Measurements from ENCODE around the gene VCL. TPM values are rescaled to one million over a fixed set of nuclear protein-coding genes. Genes with fewer than 3 reads are reported as not detected.
"Not testable (repeated sequence)": the region's sequence is repeated elsewhere in the genome, so short reads cannot be mapped to it uniquely, and the experiment has no call there.

Gene VCL
- total RNA-seq, 1 experiment from 2014 or later: 291 TPM

GRCh38 chr10:74137992-74138391 lies 140.1 kb downstream of the VCL start:
- Mint-ChIP-seq H3K9me3 (no peaks in the 10 kb centered on the region), H3K27ac (no peak overlapping the region), H3K4me1 (no peaks in the 10 kb centered on the region), H3K36me3 (ENCODE audit: insufficient read depth in 1 of 3, low read depth in 3 of 3) (peaks cover 22 to 46% (median 45%) of the 10 kb centered on the region in 3 experiments; a peak in 6 of 7 replicates), H3K4me3 (no peak overlapping the region), H3K27me3 (ENCODE audit: low read depth) (no peaks in the 10 kb centered on the region)
- Histone ChIP-seq H3K23ac (ENCODE audit: insufficient read length, low read depth, low read length) (no peak overlapping the region), H2BK12ac (ENCODE audit: insufficient read length, low read depth, low read length) (no peak overlapping the region), H4K5ac (ENCODE audit: insufficient read length, low read depth, low read length) (no peak overlapping the region), H2AK5ac (ENCODE audit: insufficient read length, low read length) (no peak overlapping the region), H3K4me1 (ENCODE audit: insufficient read depth, low read length) (no peaks in the 10 kb centered on the region), H2BK20ac (ENCODE audit: low read depth, low read length, poor library complexity, severe bottlenecking) (no peak overlapping the region), H4K20me1 (ENCODE audit: control insufficient read depth, insufficient read depth, insufficient read length) (no peaks in the 10 kb centered on the region), H3K4ac (ENCODE audit: low read depth, low read length) (no peak overlapping the region), H3K79me2 (ENCODE audit: insufficient read depth, low read length) (no peaks in the 10 kb centered on the region), H3K4me2 (ENCODE audit: insufficient read depth, insufficient read length, low read length) (no peak overlapping the region), H3K79me1 (ENCODE audit: insufficient read depth, low read depth, low read length, poor library complexity, severe bottlenecking) (peaks cover 2% of the 10 kb centered on the region), H3K56ac (ENCODE audit: insufficient read length, low read depth, low read length) (no peak overlapping the region), H3K23me2 (ENCODE audit: insufficient read length, low read depth, low read length, poor library complexity, severe bottlenecking) (no peaks in the 10 kb centered on the region), H4K91ac (ENCODE audit: insufficient read length, low read depth, low read length) (no peak overlapping the region), H3K14ac (ENCODE audit: insufficient read depth, low read length) (no peak overlapping the region), H4K8ac (replicated peaks; ENCODE audit: insufficient read length, low read depth, low read length) (no peak overlapping the region), H3K18ac (ENCODE audit: insufficient read length, low read depth, low read length) (no peak overlapping the region), H3K27ac (ENCODE audit: insufficient read length, low read depth, low read length) (no peak overlapping the region), H3K27me3 (ENCODE audit: insufficient read depth, low read length) (no peaks in the 10 kb centered on the region), H2BK120ac (ENCODE audit: low read depth, low read length, poor library complexity, severe bottlenecking) (no peak overlapping the region), H3T11ph (ENCODE audit: low read length) (no peak overlapping the region), H2BK15ac (ENCODE audit: low read depth, low read length) (no peak overlapping the region), H3K9ac (ENCODE audit: extremely low read depth, insufficient read length, low read length) (no peak overlapping the region), H3K9me3 (ENCODE audit: control insufficient read depth, low read depth, low read length) (no peaks in the 10 kb centered on the region), H2AFZ (ENCODE audit: low read length) (no peak overlapping the region), H2BK5ac (ENCODE audit: insufficient read length, low read length) (no peak overlapping the region)
- no peak for TF ChIP-seq CTCF (conservative IDR thresholded peaks at IDR 0.05)
- no peak for DNase-seq
- WGBS (ENCODE audit: extremely low coverage, insufficient read length, low lambda C conversion rate): no CpG with 5 or more reads among the region's 5 CpGs

- H4K91ac ChIP-seq (ENCODE audit: insufficient read length, low read depth, low read length); H3K27ac Mint-ChIP-seq; H3K9me3 Mint-ChIP-seq; H3K23ac ChIP-seq (ENCODE audit: insufficient read length, low read depth, low read length); H4K20me1 ChIP-seq (ENCODE audit: control insufficient read depth, insufficient read depth, insufficient read length); DNase-seq; H3K79me1 ChIP-seq (ENCODE audit: insufficient read depth, low read depth, low read length, poor library complexity, severe bottlenecking); H2AK5ac ChIP-seq (ENCODE audit: insufficient read length, low read length); H3K18ac ChIP-seq (ENCODE audit: insufficient read length, low read depth, low read length); H4K5ac ChIP-seq (ENCODE audit: insufficient read length, low read depth, low read length); H3K27me3 Mint-ChIP-seq (ENCODE audit: low read depth); H3K27ac ChIP-seq (ENCODE audit: insufficient read length, low read depth, low read length); H3K4me3 Mint-ChIP-seq; H3K27me3 ChIP-seq (ENCODE audit: insufficient read depth, low read length); H3T11ph ChIP-seq (ENCODE audit: low read length); H3K23me2 ChIP-seq (ENCODE audit: insufficient read length, low read depth, low read length, poor library complexity, severe bottlenecking); H3K4me2 ChIP-seq (ENCODE audit: insufficient read depth, insufficient read length, low read length); H3K9ac ChIP-seq (ENCODE audit: extremely low read depth, insufficient read length, low read length); H3K79me2 ChIP-seq (ENCODE audit: insufficient read depth, low read length); H2BK20ac ChIP-seq (ENCODE audit: low read depth, low read length, poor library complexity, severe bottlenecking); H3K4ac ChIP-seq (ENCODE audit: low read depth, low read length); H3K4me1 ChIP-seq (ENCODE audit: insufficient read depth, low read length); H2BK120ac ChIP-seq (ENCODE audit: low read depth, low read length, poor library complexity, severe bottlenecking); H2AFZ ChIP-seq (ENCODE audit: low read length); H2BK15ac ChIP-seq (ENCODE audit: low read depth, low read length); H4K8ac ChIP-seq (replicated peaks; ENCODE audit: insufficient read length, low read depth, low read length); H3K56ac ChIP-seq (ENCODE audit: insufficient read length, low read depth, low read length); H3K9me3 ChIP-seq (ENCODE audit: control insufficient read depth, low read depth, low read length); H2BK12ac ChIP-seq (ENCODE audit: insufficient read length, low read depth, low read length); H2BK5ac ChIP-seq (ENCODE audit: insufficient read length, low read length); H3K4me1 Mint-ChIP-seq; H3K14ac ChIP-seq (ENCODE audit: insufficient read depth, low read length): not testable (repeated sequence)
- H3K36me3 Mint-ChIP-seq (ENCODE audit: insufficient read depth in 1 of 3, low read depth in 3 of 3): peaks cover 20 to 40% (median 39%) of the 10 kb centered on the region in 3 experiments; a peak in 6 of 7 replicates
- no CpG with 5 or more reads among the region's 5 CpGs for WGBS (ENCODE audit: extremely low coverage, insufficient read length, low lambda C conversion rate)
These were observed 140.7 kb downstream of the VCL start for GRCh38 chr10:74138596-74138995.

All from H9 (cell line).